ENCODE data around the gene ZNF462.
"Not testable (repeated sequence)": the region's sequence is repeated elsewhere in the genome, so short reads cannot be mapped to it uniquely, and the experiment has no call there.

ZNF462 gene

GRCh38 chr9:106890608-106891007 is 27.6 kb downstream of the ZNF462 start:
- no peak for DNase-seq

GRCh38 chr9:106891286-106891685 is 28.3 kb downstream of the ZNF462 start:
- no peak for DNase-seq

- DNase-seq = no peak
These were observed 29.7 kb downstream of the ZNF462 start for GRCh38 chr9:106892632-106893031.

- DNase-seq = no peak
These were observed 30.1 kb downstream of the ZNF462 start for GRCh38 chr9:106893088-106893487.

- DNase-seq = no peak
These were observed 33.7 kb downstream of the ZNF462 start for GRCh38 chr9:106896695-106897094.

GRCh38 chr9:106897236-106897635 is 34.3 kb downstream of the ZNF462 start:
- DNase-seq = no peak

- DNase-seq = no peak
These were observed 34.8 kb downstream of the ZNF462 start for GRCh38 chr9:106897751-106898150.

GRCh38 chr9:106900523-106900922 is 37.6 kb downstream of the ZNF462 start:
- DNase-seq = not testable (repeated sequence)

GRCh38 chr9:106906129-106906528 is 43.2 kb downstream of the ZNF462 start:
- DNase-seq = no peak

- DNase-seq = no peak
These were observed 49.0 kb downstream of the ZNF462 start for GRCh38 chr9:106911951-106912350.

- no peak for DNase-seq
These were observed 50.3 kb downstream of the ZNF462 start for GRCh38 chr9:106913276-106913675.

- DNase-seq = no peak
These were observed 52.9 kb downstream of the ZNF462 start for GRCh38 chr9:106915851-106916250.

- DNase-seq = no peak
These were observed 53.7 kb downstream of the ZNF462 start for GRCh38 chr9:106916466-106917235.

GRCh38 chr9:106918825-106919509 is 56.0 kb downstream of the ZNF462 start:
- no peak for DNase-seq

- DNase-seq = no peak
These were observed 57.1 kb downstream of the ZNF462 start for GRCh38 chr9:106920091-106920490.

GRCh38 chr9:106920701-106921283 is 57.8 kb downstream of the ZNF462 start:
- DNase-seq = no peak

GRCh38 chr9:106921341-106921899 is 58.5 kb downstream of the ZNF462 start:
- no peak for DNase-seq

- DNase-seq = no peak
These were observed 59.1 kb downstream of the ZNF462 start for GRCh38 chr9:106922026-106922425.

GRCh38 chr9:106925392-106925791 is 62.4 kb downstream of the ZNF462 start:
- no peak for DNase-seq

GRCh38 chr9:106927916-106928315 is 65.0 kb downstream of the ZNF462 start:
- DNase-seq = no peak

- DNase-seq = no peak
These were observed 65.4 kb downstream of the ZNF462 start for GRCh38 chr9:106928350-106928749.

- no peak for DNase-seq
These were observed 66.7 kb downstream of the ZNF462 start for GRCh38 chr9:106929471-106930177.

- DNase-seq = no peak
These were observed 67.5 kb downstream of the ZNF462 start for GRCh38 chr9:106930477-106930876.
